GM19452 (cell line): ENCODE measurements around the gene MUC5AC.
"Not testable (repeated sequence)": the region's sequence is repeated elsewhere in the genome, so short reads cannot be mapped to it uniquely, and the experiment has no call there.

Experiments used
- ATAC-seq: cut with Tn5 transposase; IDR thresholded peaks from one replicate; pipeline ENCODE4 v1.9.1; 2021; ENCODE audit not compliant: unreplicated experiment

The MUC5AC gene

GRCh38 chr11:1162491-1163311 is 4.9 kb downstream of the MUC5AC start:
- ATAC-seq, result no peak

- no peak for ATAC-seq
Measured at GRCh38 chr11:1163321-1163910, 5.7 kb downstream of the MUC5AC start.

GRCh38 chr11:1163911-1164735 is 6.4 kb downstream of the MUC5AC start:
- ATAC-seq, result no peak

- not testable (repeated sequence) for ATAC-seq
Measured at GRCh38 chr11:1164779-1165255, 7.1 kb downstream of the MUC5AC start.

GRCh38 chr11:1165256-1166041 is 7.7 kb downstream of the MUC5AC start:
- no peak for ATAC-seq

- no peak for ATAC-seq
Measured at GRCh38 chr11:1167256-1167655, 9.5 kb downstream of the MUC5AC start.

- ATAC-seq, result no peak
Measured at GRCh38 chr11:1167751-1168231, 10.0 kb downstream of the MUC5AC start.

- ATAC-seq, result no peak
Measured at GRCh38 chr11:1168256-1168655, 10.5 kb downstream of the MUC5AC start.

- ATAC-seq, result no peak
Measured at GRCh38 chr11:1168721-1169161, 11.0 kb downstream of the MUC5AC start.

- ATAC-seq, result no peak
Measured at GRCh38 chr11:1171223-1171984, 13.7 kb downstream of the MUC5AC start.

GRCh38 chr11:1171985-1172728 is 14.4 kb downstream of the MUC5AC start:
- ATAC-seq, result no peak

- no peak for ATAC-seq
Measured at GRCh38 chr11:1172729-1173117, 15.0 kb downstream of the MUC5AC start.

GRCh38 chr11:1173396-1173795 is 15.6 kb downstream of the MUC5AC start:
- ATAC-seq, result not testable (repeated sequence)

- no peak for ATAC-seq
Measured at GRCh38 chr11:1174441-1175370, 17.0 kb downstream of the MUC5AC start.

- no peak for ATAC-seq
Measured at GRCh38 chr11:1175461-1176223, 17.9 kb downstream of the MUC5AC start.

- ATAC-seq, result no peak
Measured at GRCh38 chr11:1176224-1177019, 18.7 kb downstream of the MUC5AC start.
